ENCODE data around the gene ARMC12. TPM values are rescaled to one million over a fixed set of nuclear protein-coding genes. Genes with fewer than 3 reads are reported as not detected.

The ARMC12 gene
- total RNA-seq, 2 donors from 2014 or later, result 0.57 to 0.93 TPM

DNA sequence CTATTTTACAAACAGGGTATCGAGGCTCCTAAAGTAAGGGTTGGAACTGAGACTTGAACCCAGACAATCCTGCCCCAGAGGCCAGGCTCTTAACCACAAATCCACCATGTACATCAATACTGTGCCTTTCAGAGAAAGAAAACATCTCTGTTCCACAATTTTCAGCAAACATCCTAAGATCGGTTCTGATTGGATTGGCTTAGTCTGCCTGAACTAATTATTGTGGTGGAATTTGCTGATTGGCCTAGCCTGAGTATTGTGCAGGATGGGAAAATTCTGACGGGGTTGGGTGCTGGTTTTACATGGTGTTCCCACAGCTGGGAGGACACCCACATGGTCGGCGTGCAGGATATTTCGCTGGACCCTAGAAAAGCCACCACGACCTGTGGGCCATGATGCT is 43.9 kb downstream of the ARMC12 start, which contains the start of gene CLPSL1:
Gene CLPSL1, plus strand, starts transcription at position 301 of the 400 bp plus-strand sequence. Its CDS starts 92 bp downstream, at position 393.
- Histone ChIP-seq H3K36me3 (ENCODE audit: control insufficient read depth, insufficient read depth, low read length) (no peaks in the 10 kb centered on the region), H3K4me3 (ENCODE audit: low read length) (no peak within 1 kb of the TSS), H3K9ac (ENCODE audit: extremely low read depth, low read length, poor library complexity, severe bottlenecking) (no peak within 1 kb of the TSS), H3K4me1 (ENCODE audit: control insufficient read depth, insufficient read depth, low read length) (no peaks in the 10 kb centered on the region), H3K27me3 (ENCODE audit: control insufficient read depth, insufficient read depth, low read length, poor library complexity, severe bottlenecking) (peaks cover 15% of the 10 kb centered on the region), H3K9me3 (ENCODE audit: control insufficient read depth, low read length) (no peaks in the 10 kb centered on the region), H3K27ac (ENCODE audit: low read depth, low read length) (no peak within 1 kb of the TSS)
- H3K4me3 Mint-ChIP-seq, result no peak within 1 kb of the TSS
- peaks cover 18% of the 10 kb centered on the region for H3K27me3 Mint-ChIP-seq (ENCODE audit: insufficient read depth)
- no peaks in the 10 kb centered on the region for H3K9me3 Mint-ChIP-seq
- H3K4me1 Mint-ChIP-seq, result no peaks in the 10 kb centered on the region
- no peak for DNase-seq
- H3K36me3 Mint-ChIP-seq (ENCODE audit: low read depth), result no peaks in the 10 kb centered on the region
- 88 to 90% methylated on average over 4 to 7 of the region's 7 CpGs for WGBS, 2 experiments (ENCODE audit: insufficient coverage in 1 of 2, insufficient read length in 1 of 2)
- TF ChIP-seq, protein P1, sequence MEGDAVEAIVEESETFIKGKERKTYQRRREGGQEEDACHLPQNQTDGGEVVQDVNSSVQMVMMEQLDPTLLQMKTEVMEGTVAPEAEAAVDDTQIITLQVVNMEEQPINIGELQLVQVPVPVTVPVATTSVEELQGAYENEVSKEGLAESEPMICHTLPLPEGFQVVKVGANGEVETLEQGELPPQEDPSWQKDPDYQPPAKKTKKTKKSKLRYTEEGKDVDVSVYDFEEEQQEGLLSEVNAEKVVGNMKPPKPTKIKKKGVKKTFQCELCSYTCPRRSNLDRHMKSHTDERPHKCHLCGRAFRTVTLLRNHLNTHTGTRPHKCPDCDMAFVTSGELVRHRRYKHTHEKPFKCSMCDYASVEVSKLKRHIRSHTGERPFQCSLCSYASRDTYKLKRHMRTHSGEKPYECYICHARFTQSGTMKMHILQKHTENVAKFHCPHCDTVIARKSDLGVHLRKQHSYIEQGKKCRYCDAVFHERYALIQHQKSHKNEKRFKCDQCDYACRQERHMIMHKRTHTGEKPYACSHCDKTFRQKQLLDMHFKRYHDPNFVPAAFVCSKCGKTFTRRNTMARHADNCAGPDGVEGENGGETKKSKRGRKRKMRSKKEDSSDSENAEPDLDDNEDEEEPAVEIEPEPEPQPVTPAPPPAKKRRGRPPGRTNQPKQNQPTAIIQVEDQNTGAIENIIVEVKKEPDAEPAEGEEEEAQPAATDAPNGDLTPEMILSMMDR (conservative IDR thresholded peaks at IDR 0.05), result no peak
- H3K27ac Mint-ChIP-seq, result no peak within 1 kb of the TSS

DNA sequence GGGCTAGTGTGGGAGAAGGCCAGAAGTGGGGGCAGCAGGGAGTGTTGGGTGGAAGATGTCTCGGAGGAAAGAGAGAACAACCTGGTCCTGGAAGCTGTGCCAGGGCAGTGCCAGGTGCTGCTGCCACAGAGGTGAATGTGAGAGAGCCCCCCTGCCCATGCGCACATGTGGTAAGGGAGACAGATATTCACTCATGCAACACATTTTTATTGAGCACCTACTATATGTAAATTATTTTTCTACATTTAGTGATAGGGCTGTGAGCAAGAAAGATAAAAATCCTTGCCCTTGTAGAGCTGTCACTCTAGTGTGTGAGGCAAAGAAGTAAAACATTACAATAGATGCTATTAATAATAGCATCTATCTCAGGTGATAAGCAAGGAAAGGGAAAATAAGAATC is 44.5 kb downstream of the ARMC12 start:
- Histone ChIP-seq H3K9ac (ENCODE audit: extremely low read depth, low read length, poor library complexity, severe bottlenecking) (no peak overlapping the region), H3K36me3 (ENCODE audit: control insufficient read depth, insufficient read depth, low read length) (no peaks in the 10 kb centered on the region), H3K4me1 (ENCODE audit: control insufficient read depth, insufficient read depth, low read length) (no peaks in the 10 kb centered on the region), H3K27ac (ENCODE audit: low read depth, low read length) (no peak overlapping the region), H3K9me3 (ENCODE audit: control insufficient read depth, low read length) (no peaks in the 10 kb centered on the region), H3K4me3 (ENCODE audit: low read length) (no peak overlapping the region), H3K27me3 (ENCODE audit: control insufficient read depth, insufficient read depth, low read length, poor library complexity, severe bottlenecking) (peaks cover 11% of the 10 kb centered on the region)
- no peaks in the 10 kb centered on the region for H3K36me3 Mint-ChIP-seq (ENCODE audit: low read depth)
- H3K4me3 Mint-ChIP-seq, result no peak overlapping the region
- TF ChIP-seq, protein P1 (conservative IDR thresholded peaks at IDR 0.05), result no peak
- H3K4me1 Mint-ChIP-seq, result no peaks in the 10 kb centered on the region
- no peak for DNase-seq
- no peak overlapping the region for H3K27ac Mint-ChIP-seq
- 95 to 100% methylated on average over 1 to 2 of the region's 2 CpGs for WGBS, 2 experiments (ENCODE audit: insufficient coverage in 1 of 2, insufficient read length in 1 of 2)
- no peaks in the 10 kb centered on the region for H3K9me3 Mint-ChIP-seq
- H3K27me3 Mint-ChIP-seq (ENCODE audit: insufficient read depth), result peaks cover 16% of the 10 kb centered on the region

DNA sequence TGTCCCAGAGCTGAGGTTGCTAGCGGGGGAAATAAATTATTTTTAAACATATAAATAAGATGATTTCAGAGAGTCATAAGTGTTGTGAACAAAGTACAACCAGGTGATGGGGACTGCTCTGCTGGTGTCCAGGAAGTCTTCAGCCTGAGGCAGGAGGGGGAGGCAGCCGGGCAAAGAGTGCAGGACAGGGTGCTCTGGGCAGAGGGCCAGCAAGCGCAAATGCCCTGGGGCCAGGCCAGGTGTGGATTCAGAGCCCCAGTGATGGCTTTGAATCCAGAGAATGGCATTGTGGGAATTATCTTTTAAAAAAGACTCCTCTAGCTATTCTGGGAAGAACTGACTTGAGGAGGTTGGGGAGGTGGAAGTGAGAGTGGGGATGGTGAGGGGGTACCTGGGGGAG is 45.6 kb downstream of the ARMC12 start:
- Histone ChIP-seq H3K4me3 (ENCODE audit: low read length) (no peak overlapping the region), H3K27me3 (ENCODE audit: control insufficient read depth, insufficient read depth, low read length, poor library complexity, severe bottlenecking) (peaks cover 4% of the 10 kb centered on the region), H3K4me1 (ENCODE audit: control insufficient read depth, insufficient read depth, low read length) (no peaks in the 10 kb centered on the region), H3K27ac (ENCODE audit: low read depth, low read length) (no peak overlapping the region), H3K9ac (ENCODE audit: extremely low read depth, low read length, poor library complexity, severe bottlenecking) (no peak overlapping the region), H3K36me3 (ENCODE audit: control insufficient read depth, insufficient read depth, low read length) (no peaks in the 10 kb centered on the region), H3K9me3 (ENCODE audit: control insufficient read depth, low read length) (no peaks in the 10 kb centered on the region)
- WGBS, 2 experiments (ENCODE audit: insufficient coverage in 1 of 2, insufficient read length in 1 of 2), result 93% methylated on average over 2 of the region's 3 CpGs; no CpG with 5 or more reads in 1 of the 2 experiments
- TF ChIP-seq, protein P1 (conservative IDR thresholded peaks at IDR 0.05), result no peak
- no peak for DNase-seq
- H3K4me3 Mint-ChIP-seq, result no peak overlapping the region
- peaks cover 19% of the 10 kb centered on the region for H3K27me3 Mint-ChIP-seq (ENCODE audit: insufficient read depth)
- H3K4me1 Mint-ChIP-seq, result no peaks in the 10 kb centered on the region
- H3K27ac Mint-ChIP-seq, result no peak overlapping the region
- H3K36me3 Mint-ChIP-seq (ENCODE audit: low read depth), result no peaks in the 10 kb centered on the region
- no peaks in the 10 kb centered on the region for H3K9me3 Mint-ChIP-seq

Data from endodermal cell (in vitro differentiated cells).